Stimulated activated naive CD8-positive, alpha-beta T cell treated with anti-CD3 and anti-CD28 coated beads, Interleukin-15, Interleukin-2, amounts not matched to agents 100 ng/mL and 50 ng/mL, for 24 hours (primary cell): ENCODE results near the gene GABRG3.

Experiments
- H3K27ac Mint-ChIP-seq: one replicate; pipeline ENCODE4 v1.8.0; 2021; ENCODE audit warnings: mild to moderate bottlenecking, mixed read lengths
- H3K27me3 Mint-ChIP-seq: one replicate; pipeline ENCODE4 v1.8.0; 2021; ENCODE audit warnings: mixed read lengths
- H3K36me3 Mint-ChIP-seq: one replicate; pipeline ENCODE4 v1.8.0; 2021; ENCODE audit warnings: low read depth, mixed read lengths
- H3K4me1 Mint-ChIP-seq: one replicate; pipeline ENCODE4 v1.8.0; 2021; ENCODE audit warnings: low read depth, mixed read lengths
- H3K4me3 Mint-ChIP-seq: one replicate; pipeline ENCODE4 v1.8.0; 2021; ENCODE audit warnings: mild to moderate bottlenecking, mixed read lengths
- H3K9me3 Mint-ChIP-seq: one replicate; pipeline ENCODE4 v1.8.0; 2021; ENCODE audit warnings: mixed read lengths

GABRG3 gene

DNA sequence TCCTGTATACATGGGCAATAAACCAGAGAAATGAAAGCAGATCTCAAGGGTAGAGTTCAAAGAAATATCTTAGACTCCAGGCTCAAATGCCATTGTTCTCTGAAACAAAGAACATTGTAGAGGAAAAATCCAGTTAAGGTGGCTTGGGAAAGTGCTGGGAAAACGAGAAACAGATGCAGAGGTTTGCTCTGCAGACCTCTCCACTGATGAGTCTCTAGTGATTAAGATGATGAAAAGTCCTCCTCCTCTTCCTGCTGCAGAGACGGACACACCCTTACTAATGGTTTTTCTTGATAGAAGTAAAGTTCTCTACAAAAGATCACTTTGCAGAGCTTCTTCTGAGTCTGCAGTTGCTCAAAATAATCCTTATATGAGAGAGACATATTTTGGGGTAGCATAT, 264.7 kb downstream of the GABRG3 start:
- no peak overlapping the region for H3K27ac Mint-ChIP-seq
- no peaks in the 10 kb centered on the region for H3K9me3 Mint-ChIP-seq
- H3K4me1 Mint-ChIP-seq, result no peaks in the 10 kb centered on the region
- H3K27me3 Mint-ChIP-seq, result no peaks in the 10 kb centered on the region
- no peak overlapping the region for H3K4me3 Mint-ChIP-seq
- H3K36me3 Mint-ChIP-seq, result no peaks in the 10 kb centered on the region

GRCh38 chr15:27237319-27237939, 266.4 kb downstream of the GABRG3 start:
- H3K4me3 Mint-ChIP-seq, result no peak overlapping the region

GRCh38 chr15:27238209-27238608, 267.2 kb downstream of the GABRG3 start:
- Mint-ChIP-seq H3K27me3 (no peaks in the 10 kb centered on the region), H3K9me3 (peaks cover 2% of the 10 kb centered on the region), H3K4me1 (no peaks in the 10 kb centered on the region), H3K27ac (no peak overlapping the region), H3K4me3 (no peak overlapping the region), H3K36me3 (no peaks in the 10 kb centered on the region)

More at GRCh38 chr15:27237319-27237939, 266.4 kb downstream of the GABRG3 start:
- H3K4me1 Mint-ChIP-seq, result no peaks in the 10 kb centered on the region
- H3K27me3 Mint-ChIP-seq, result no peaks in the 10 kb centered on the region
- H3K36me3 Mint-ChIP-seq, result no peaks in the 10 kb centered on the region
- no peaks in the 10 kb centered on the region for H3K9me3 Mint-ChIP-seq
- no peak overlapping the region for H3K27ac Mint-ChIP-seq

DNA sequence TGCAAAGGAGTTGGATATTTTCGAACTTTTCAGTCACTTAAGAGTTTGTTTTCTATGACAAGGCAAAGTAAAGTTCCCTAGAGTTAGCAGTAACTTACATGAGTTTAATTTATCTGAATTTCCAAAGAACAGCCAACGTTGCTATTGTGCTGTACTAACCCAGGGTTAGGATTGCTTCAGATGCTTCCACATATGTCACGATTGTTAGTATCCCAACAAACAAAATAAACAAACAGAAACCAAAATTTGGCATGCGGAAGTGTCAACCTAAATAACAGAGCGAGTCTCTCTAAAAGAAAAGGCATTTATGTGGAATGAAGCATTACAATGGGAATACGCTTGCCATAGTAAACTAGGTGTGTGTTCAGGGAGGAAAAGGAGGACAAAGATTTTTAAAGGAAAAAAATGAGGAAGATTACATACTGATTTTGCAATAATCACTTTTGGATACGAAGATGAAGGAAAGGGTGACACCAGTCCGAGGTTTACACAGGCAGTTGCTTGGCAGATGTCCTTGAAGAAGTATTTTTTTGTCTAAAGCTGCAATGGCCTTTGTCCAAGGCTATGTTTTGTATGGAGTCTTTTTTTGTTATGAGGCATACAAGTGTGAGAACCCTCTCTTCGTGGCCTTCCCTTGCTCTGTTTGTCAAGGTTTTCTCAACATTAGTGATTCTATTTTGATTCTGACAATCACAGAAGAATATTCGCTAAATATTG, 267.9 kb downstream of the GABRG3 start:
- H3K4me3 Mint-ChIP-seq, result no peak overlapping the region
- no peaks in the 10 kb centered on the region for H3K36me3 Mint-ChIP-seq
- H3K4me1 Mint-ChIP-seq, result no peaks in the 10 kb centered on the region
- H3K27me3 Mint-ChIP-seq, result no peaks in the 10 kb centered on the region
- no peak overlapping the region for H3K27ac Mint-ChIP-seq
- H3K9me3 Mint-ChIP-seq, result peaks cover 5% of the 10 kb centered on the region

GRCh38 chr15:27241943-27242342, 271.0 kb downstream of the GABRG3 start:
- Mint-ChIP-seq H3K4me3 (no peak overlapping the region), H3K36me3 (no peaks in the 10 kb centered on the region), H3K4me1 (no peaks in the 10 kb centered on the region)

GRCh38 chr15:27244047-27244446, 273.1 kb downstream of the GABRG3 start:
- Mint-ChIP-seq H3K9me3 (peaks cover 12% of the 10 kb centered on the region), H3K4me1 (no peaks in the 10 kb centered on the region), H3K27ac (no peak overlapping the region), H3K36me3 (no peaks in the 10 kb centered on the region), H3K27me3 (no peaks in the 10 kb centered on the region), H3K4me3 (no peak overlapping the region)

More at GRCh38 chr15:27241943-27242342, 271.0 kb downstream of the GABRG3 start:
- Mint-ChIP-seq H3K27ac (no peak overlapping the region), H3K27me3 (no peaks in the 10 kb centered on the region), H3K9me3 (peaks cover 7% of the 10 kb centered on the region)

DNA sequence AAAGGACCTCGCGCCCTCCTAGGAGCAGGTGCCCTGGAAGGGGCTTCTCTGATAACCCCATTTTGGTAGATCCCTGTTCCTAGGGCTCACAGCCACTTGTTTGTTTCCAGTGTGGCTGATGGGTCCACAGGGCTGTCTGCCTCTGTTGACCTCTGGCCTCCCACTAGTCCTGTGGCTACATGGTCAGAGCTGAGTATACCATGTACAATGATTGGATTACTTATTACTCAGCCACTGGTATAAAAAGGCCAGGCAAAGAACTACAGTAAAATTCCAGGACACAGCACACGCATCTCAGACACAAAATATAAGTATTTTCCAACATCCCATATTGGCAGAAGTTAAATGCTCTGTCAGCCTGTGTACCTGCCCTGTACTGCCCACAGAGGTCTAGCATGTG, 277.3 kb downstream of the GABRG3 start:
- Mint-ChIP-seq H3K9me3 (peaks cover 10% of the 10 kb centered on the region), H3K27ac (no peak overlapping the region), H3K36me3 (no peaks in the 10 kb centered on the region), H3K4me1 (no peaks in the 10 kb centered on the region), H3K27me3 (no peaks in the 10 kb centered on the region), H3K4me3 (no peak overlapping the region)

DNA sequence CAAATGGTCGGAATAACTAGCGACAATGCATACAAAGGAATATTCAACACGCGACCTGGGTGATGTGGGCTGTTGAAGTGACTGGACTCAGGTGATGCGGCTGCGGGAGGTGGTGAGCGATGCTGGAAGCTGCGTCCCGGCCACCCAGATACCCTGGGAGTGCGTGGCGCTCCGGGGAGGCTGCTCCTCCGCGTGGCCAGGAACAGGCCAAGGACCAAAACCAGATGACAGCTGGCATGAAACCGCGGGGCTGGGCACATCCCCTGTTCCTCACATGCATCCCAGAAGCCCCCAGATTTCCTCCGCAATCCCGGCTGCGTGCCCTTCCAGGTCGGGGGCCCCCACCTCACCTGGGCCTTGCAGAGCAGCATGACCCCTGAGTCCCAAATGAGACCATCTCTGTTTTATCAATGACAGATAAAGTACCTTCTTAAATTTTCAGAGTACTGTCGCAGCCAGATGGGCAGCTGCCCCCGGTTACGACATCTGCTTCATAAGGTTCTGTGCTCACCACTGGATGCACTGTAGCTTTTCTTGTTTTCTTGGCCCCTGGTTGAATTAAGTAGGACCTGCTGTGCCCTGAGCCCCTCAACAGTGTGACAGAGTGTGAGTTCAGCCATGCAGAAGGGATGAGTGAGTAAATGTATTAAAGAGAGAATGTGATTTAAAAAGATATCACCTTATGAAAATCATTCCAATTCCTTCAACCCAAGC, 278.2 kb downstream of the GABRG3 start:
- no peak overlapping the region for H3K4me3 Mint-ChIP-seq
- H3K9me3 Mint-ChIP-seq, result peaks cover 5% of the 10 kb centered on the region
- H3K4me1 Mint-ChIP-seq, result no peaks in the 10 kb centered on the region
- H3K27me3 Mint-ChIP-seq, result no peaks in the 10 kb centered on the region
- no peaks in the 10 kb centered on the region for H3K36me3 Mint-ChIP-seq
- no peak overlapping the region for H3K27ac Mint-ChIP-seq

GRCh38 chr15:27249760-27250109, 278.8 kb downstream of the GABRG3 start:
- Mint-ChIP-seq H3K9me3 (peaks cover 5% of the 10 kb centered on the region), H3K4me1 (no peaks in the 10 kb centered on the region), H3K36me3 (no peaks in the 10 kb centered on the region), H3K27me3 (no peaks in the 10 kb centered on the region), H3K27ac (no peak overlapping the region), H3K4me3 (no peak overlapping the region)

DNA sequence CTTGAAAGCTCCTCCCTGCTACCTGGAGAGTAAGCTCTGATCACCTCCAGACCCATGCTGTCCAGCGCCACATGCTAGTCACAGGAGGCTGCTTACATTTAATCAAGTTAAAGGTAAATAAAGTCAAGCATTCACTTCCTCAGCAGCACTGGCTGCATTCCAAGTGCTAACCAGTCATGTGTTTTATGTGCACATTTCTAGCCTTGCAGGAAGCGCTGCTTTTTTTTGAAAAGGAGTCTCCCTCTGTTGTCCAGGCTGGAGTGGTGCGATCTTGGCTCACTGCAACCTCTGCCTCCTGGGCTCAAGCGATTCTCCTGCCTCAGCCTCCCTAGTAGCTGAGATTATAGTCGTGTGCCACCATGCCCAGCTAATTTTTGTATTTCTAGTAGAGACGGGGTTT, 279.2 kb downstream of the GABRG3 start:
- Mint-ChIP-seq H3K36me3 (no peaks in the 10 kb centered on the region), H3K4me1 (no peaks in the 10 kb centered on the region), H3K9me3 (peaks cover 5% of the 10 kb centered on the region), H3K27me3 (no peaks in the 10 kb centered on the region), H3K27ac (no peak overlapping the region), H3K4me3 (no peak overlapping the region)

GRCh38 chr15:27254055-27254454, 283.1 kb downstream of the GABRG3 start:
- Mint-ChIP-seq H3K36me3 (no peaks in the 10 kb centered on the region), H3K4me3 (no peak overlapping the region), H3K27me3 (no peaks in the 10 kb centered on the region), H3K4me1 (no peaks in the 10 kb centered on the region), H3K27ac (no peak overlapping the region), H3K9me3 (peaks cover 5% of the 10 kb centered on the region)

DNA sequence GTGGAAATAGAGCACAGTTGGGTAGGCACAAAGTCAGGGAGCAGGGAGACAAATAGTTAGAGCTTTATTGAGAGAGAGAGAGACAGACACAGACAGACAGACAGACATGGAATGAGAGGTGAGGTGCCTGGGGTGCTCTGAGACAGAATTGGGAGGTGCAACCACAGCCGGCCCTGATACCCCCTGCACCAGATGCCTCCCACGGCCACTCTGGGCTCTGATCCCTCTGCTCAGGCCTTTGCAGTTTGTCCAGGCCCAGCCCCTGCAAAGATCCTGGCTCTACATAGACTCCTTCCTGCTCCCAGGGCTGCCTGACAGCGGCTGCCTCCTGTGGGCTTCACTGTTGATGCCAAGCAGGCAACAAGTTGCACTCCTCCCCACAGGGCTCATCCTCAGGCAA, 283.8 kb downstream of the GABRG3 start:
- no peaks in the 10 kb centered on the region for H3K27me3 Mint-ChIP-seq
- no peak overlapping the region for H3K27ac Mint-ChIP-seq
- H3K9me3 Mint-ChIP-seq, result peaks cover 5% of the 10 kb centered on the region

DNA sequence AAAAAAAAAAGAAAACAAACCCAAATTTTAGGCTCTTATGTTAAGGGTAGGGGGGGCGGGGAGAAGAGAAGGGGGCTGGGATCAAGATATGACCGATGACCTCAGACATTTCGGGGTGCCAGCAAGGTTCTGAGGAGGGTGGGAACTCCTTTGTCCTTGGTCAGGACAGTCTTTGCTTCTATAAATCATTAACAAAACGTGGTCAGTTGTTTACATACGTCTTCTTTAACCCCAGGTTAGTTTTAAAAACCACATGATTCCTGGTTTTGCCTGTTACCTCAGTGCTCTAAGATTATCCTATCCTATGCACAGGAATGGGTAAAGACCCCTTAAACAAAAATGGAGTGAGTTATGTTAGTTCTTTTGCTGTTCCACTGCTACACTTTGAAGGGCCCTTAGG, 285.5 kb downstream of the GABRG3 start:
- Mint-ChIP-seq H3K4me3 (no peak overlapping the region), H3K9me3 (peaks cover 12% of the 10 kb centered on the region), H3K27me3 (no peaks in the 10 kb centered on the region), H3K27ac (no peak overlapping the region), H3K36me3 (no peaks in the 10 kb centered on the region), H3K4me1 (no peaks in the 10 kb centered on the region)

More for the DNA sequence above, 283.8 kb downstream of the GABRG3 start:
- H3K4me3 Mint-ChIP-seq, result no peak overlapping the region
- no peaks in the 10 kb centered on the region for H3K36me3 Mint-ChIP-seq
- H3K4me1 Mint-ChIP-seq, result no peaks in the 10 kb centered on the region

GRCh38 chr15:27258287-27258686, 287.3 kb downstream of the GABRG3 start:
- Mint-ChIP-seq H3K36me3 (no peaks in the 10 kb centered on the region), H3K4me3 (no peak overlapping the region), H3K27me3 (no peaks in the 10 kb centered on the region), H3K9me3 (peaks cover 12% of the 10 kb centered on the region), H3K4me1 (no peaks in the 10 kb centered on the region), H3K27ac (no peak overlapping the region)

- Mint-ChIP-seq H3K4me1 (no peaks in the 10 kb centered on the region), H3K27ac (no peak overlapping the region), H3K36me3 (no peaks in the 10 kb centered on the region), H3K27me3 (no peaks in the 10 kb centered on the region), H3K4me3 (no peak overlapping the region), H3K9me3 (peaks cover 12% of the 10 kb centered on the region)
Observed at GRCh38 chr15:27260523-27260922, 289.5 kb downstream of the GABRG3 start.
